ENCODE measurements around the gene NOTCH2.
"Not testable (repeated sequence)": the region's sequence is repeated elsewhere in the genome, so short reads cannot be mapped to it uniquely, and the experiment has no call there.

The NOTCH2 gene

GRCh38 chr1:119981986-119982815, 87.3 kb downstream of the NOTCH2 start:
- H4K12ac ChIP-seq (ENCODE audit: low read depth, low read length) = no peak overlapping the region
- DNase-seq = no peak
- H3K36me3 ChIP-seq (ENCODE audit: control insufficient read depth in 1 of 2, insufficient read depth in 2 of 2, low read length in 2 of 2) = peaks cover 0 to 1% of the 10 kb centered on the region in 2 experiments
- no peak overlapping the region for H3K9ac ChIP-seq (ENCODE audit: low read length)
- H3K27ac ChIP-seq (ENCODE audit: low read depth, low read length) = no peak overlapping the region
- H3K4me2 ChIP-seq (ENCODE audit: low read length) = no peak overlapping the region
- no peak overlapping the region for H2BK12ac ChIP-seq (ENCODE audit: low read length)
- H2AFZ ChIP-seq (ENCODE audit: insufficient read depth, low read length, poor library complexity) = no peak overlapping the region
- no peak overlapping the region for H3K4me3 ChIP-seq (ENCODE audit: low read depth, low read length)
- no peak overlapping the region for H3K4ac ChIP-seq (ENCODE audit: low read depth, low read length)
- no peak overlapping the region for H3K18ac ChIP-seq (ENCODE audit: low read length)
- H4K8ac ChIP-seq (ENCODE audit: low read depth, low read length) = no peak overlapping the region
- H2BK120ac ChIP-seq (ENCODE audit: insufficient read depth, low read length, poor library complexity) = no peak overlapping the region
- no peaks in the 10 kb centered on the region for H3K4me1 ChIP-seq (ENCODE audit: control insufficient read depth in 1 of 2, insufficient read depth in 2 of 2, low read length in 2 of 2)
- H3K27me3 ChIP-seq (ENCODE audit: insufficient read depth, low read length) = no peaks in the 10 kb centered on the region
- no peaks in the 10 kb centered on the region for H3K79me1 ChIP-seq (ENCODE audit: low read length)
- whole genome bisulfite sequencing (ENCODE audit: extremely low coverage, insufficient coverage, insufficient read length) = no CpG with 5 or more reads among the region's 1 CpG
- no peaks in the 10 kb centered on the region for H3K9me3 ChIP-seq (ENCODE audit: insufficient read depth, low read depth, low read length)
- no peak overlapping the region for H2BK5ac ChIP-seq (ENCODE audit: low read depth, low read length, poor library complexity)
- no peak overlapping the region for H3K14ac ChIP-seq (ENCODE audit: low read length)
- no peak overlapping the region for H4K91ac ChIP-seq (ENCODE audit: low read depth, low read length)
- no peak overlapping the region for H2AK5ac ChIP-seq (ENCODE audit: low read length)
- H3K79me2 ChIP-seq (ENCODE audit: control insufficient read depth, insufficient read depth, low read length, poor library complexity) = no peaks in the 10 kb centered on the region
- no peak overlapping the region for H3K23ac ChIP-seq (ENCODE audit: low read length)

GRCh38 chr1:119981496-119981895, 88.0 kb downstream of the NOTCH2 start:
- Histone ChIP-seq H4K8ac (ENCODE audit: low read depth, low read length) (no peak overlapping the region), H3K4ac (ENCODE audit: low read depth, low read length) (no peak overlapping the region), H3K4me3 (ENCODE audit: low read depth, low read length) (no peak overlapping the region), H3K79me1 (ENCODE audit: low read length) (no peaks in the 10 kb centered on the region), H3K27me3 (ENCODE audit: insufficient read depth, low read length) (no peaks in the 10 kb centered on the region), H2AK5ac (ENCODE audit: low read length) (no peak overlapping the region), H3K79me2 (ENCODE audit: control insufficient read depth, insufficient read depth, low read length, poor library complexity) (no peaks in the 10 kb centered on the region), H2AFZ (ENCODE audit: insufficient read depth, low read length, poor library complexity) (no peak overlapping the region), H3K9ac (ENCODE audit: low read length) (no peak overlapping the region), H3K14ac (ENCODE audit: low read length) (no peak overlapping the region), H4K91ac (ENCODE audit: low read depth, low read length) (no peak overlapping the region), H3K23ac (ENCODE audit: low read length) (no peak overlapping the region), H3K4me2 (ENCODE audit: low read length) (no peak overlapping the region), H2BK120ac (ENCODE audit: insufficient read depth, low read length, poor library complexity) (no peak overlapping the region), H4K12ac (ENCODE audit: low read depth, low read length) (no peak overlapping the region), H3K4me1 (ENCODE audit: control insufficient read depth in 1 of 2, insufficient read depth in 2 of 2, low read length in 2 of 2) (no peaks in the 10 kb centered on the region), H2BK12ac (ENCODE audit: low read length) (no peak overlapping the region), H3K9me3 (ENCODE audit: insufficient read depth, low read depth, low read length) (no peaks in the 10 kb centered on the region), H3K27ac (ENCODE audit: low read depth, low read length) (no peak overlapping the region), H3K18ac (ENCODE audit: low read length) (no peak overlapping the region), H3K36me3 (ENCODE audit: control insufficient read depth in 1 of 2, insufficient read depth in 2 of 2, low read length in 2 of 2) (no peaks in the 10 kb centered on the region), H2BK5ac (ENCODE audit: low read depth, low read length, poor library complexity) (no peak overlapping the region)
- DNase-seq = no peak
- no CpG with 5 or more reads among the region's 5 CpGs for WGBS (ENCODE audit: extremely low coverage, insufficient coverage, insufficient read length)

DNA sequence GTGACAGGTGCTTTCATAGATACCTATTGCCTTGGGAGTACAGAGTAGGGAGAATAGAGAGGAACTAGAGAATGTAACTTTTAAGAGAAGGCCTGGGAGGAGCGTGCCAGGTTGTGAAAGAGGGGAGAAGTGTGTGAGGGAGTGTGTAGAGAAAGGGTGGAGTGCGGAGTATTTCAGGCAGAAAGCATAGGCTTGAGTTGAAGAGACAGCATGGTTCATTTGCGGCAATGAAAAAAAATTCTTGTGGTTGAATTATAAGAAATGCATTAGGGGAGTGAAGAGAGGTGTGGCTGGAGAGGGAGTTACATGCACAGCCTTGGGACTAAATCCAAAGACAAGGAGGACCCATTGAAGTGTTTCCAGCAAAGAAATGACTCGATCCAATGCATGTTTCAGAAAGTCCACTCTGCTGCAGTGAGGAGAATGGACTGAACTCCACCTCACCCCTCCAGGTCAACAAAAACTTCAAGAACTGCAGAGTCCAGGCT, 91.4 kb downstream of the NOTCH2 start:
- H3K14ac ChIP-seq (ENCODE audit: low read length) = no peak overlapping the region
- H2BK12ac ChIP-seq (ENCODE audit: low read length) = no peak overlapping the region

DNA sequence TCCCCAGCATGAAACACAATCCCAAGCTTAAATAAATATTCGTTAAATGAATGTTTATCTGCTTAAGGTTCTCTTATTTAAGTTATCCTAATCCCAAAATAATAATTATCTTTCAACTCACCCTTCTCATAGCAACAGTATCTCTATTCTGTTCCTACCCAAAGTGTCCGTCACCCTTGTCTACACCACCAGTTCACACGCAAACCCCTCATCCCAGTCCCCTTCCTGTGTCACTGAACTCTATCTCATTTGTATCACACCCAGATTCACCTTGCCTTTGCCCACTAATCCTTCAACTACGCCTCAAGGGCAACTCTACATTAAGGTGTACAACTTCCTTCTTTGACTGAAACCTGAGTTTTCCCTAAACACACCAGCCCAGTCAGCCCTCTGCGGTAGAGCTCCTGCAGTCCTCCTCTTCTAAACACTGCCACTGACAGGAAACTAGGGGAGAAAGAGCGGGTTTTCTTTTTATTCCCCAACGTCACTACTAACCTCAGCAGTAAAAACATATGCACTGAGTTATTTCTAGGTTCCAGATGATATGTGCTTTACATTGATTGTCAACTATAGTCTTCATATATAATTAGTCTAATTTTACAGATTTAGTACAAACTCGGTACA, 92.2 kb downstream of the NOTCH2 start:
- not testable (repeated sequence) for H2BK120ac ChIP-seq (ENCODE audit: insufficient read depth, low read length, poor library complexity); H2BK5ac ChIP-seq (ENCODE audit: low read depth, low read length, poor library complexity); H3K4me2 ChIP-seq (ENCODE audit: low read length); H3K9ac ChIP-seq (ENCODE audit: low read length); H2AK5ac ChIP-seq (ENCODE audit: low read length); H3K27ac ChIP-seq (ENCODE audit: low read depth, low read length); H2AFZ ChIP-seq (ENCODE audit: insufficient read depth, low read length, poor library complexity); H3K4me3 ChIP-seq (ENCODE audit: low read depth, low read length); H2BK12ac ChIP-seq (ENCODE audit: low read length); H3K36me3 ChIP-seq (ENCODE audit: control insufficient read depth in 1 of 2, insufficient read depth in 2 of 2, low read length in 2 of 2); H3K23ac ChIP-seq (ENCODE audit: low read length); H3K9me3 ChIP-seq (ENCODE audit: insufficient read depth, low read depth, low read length); H4K12ac ChIP-seq (ENCODE audit: low read depth, low read length); H3K14ac ChIP-seq (ENCODE audit: low read length); H3K79me2 ChIP-seq (ENCODE audit: control insufficient read depth, insufficient read depth, low read length, poor library complexity); H3K4me1 ChIP-seq (ENCODE audit: control insufficient read depth in 1 of 2, insufficient read depth in 2 of 2, low read length in 2 of 2); H3K18ac ChIP-seq (ENCODE audit: low read length); H4K8ac ChIP-seq (ENCODE audit: low read depth, low read length); H3K79me1 ChIP-seq (ENCODE audit: low read length); H4K91ac ChIP-seq (ENCODE audit: low read depth, low read length); DNase-seq; H3K4ac ChIP-seq (ENCODE audit: low read depth, low read length); H3K27me3 ChIP-seq (ENCODE audit: insufficient read depth, low read length)
- no CpG with 5 or more reads among the region's 8 CpGs for WGBS (ENCODE audit: extremely low coverage, insufficient coverage, insufficient read length)

More for the DNA sequence above, 91.4 kb downstream of the NOTCH2 start:
- Histone ChIP-seq H3K23ac (ENCODE audit: low read length) (no peak overlapping the region), H3K9me3 (ENCODE audit: insufficient read depth, low read depth, low read length) (no peaks in the 10 kb centered on the region), H3K18ac (ENCODE audit: low read length) (no peak overlapping the region), H3K4me1 (ENCODE audit: control insufficient read depth in 1 of 2, insufficient read depth in 2 of 2, low read length in 2 of 2) (no peaks in the 10 kb centered on the region), H3K36me3 (ENCODE audit: control insufficient read depth in 1 of 2, insufficient read depth in 2 of 2, low read length in 2 of 2) (no peaks in the 10 kb centered on the region), H4K91ac (ENCODE audit: low read depth, low read length) (no peak overlapping the region), H2BK5ac (ENCODE audit: low read depth, low read length, poor library complexity) (no peak overlapping the region), H3K4ac (ENCODE audit: low read depth, low read length) (no peak overlapping the region), H3K79me1 (ENCODE audit: low read length) (no peaks in the 10 kb centered on the region), H2AFZ (ENCODE audit: insufficient read depth, low read length, poor library complexity) (no peak overlapping the region), H3K27me3 (ENCODE audit: insufficient read depth, low read length) (no peaks in the 10 kb centered on the region), H4K12ac (ENCODE audit: low read depth, low read length) (no peak overlapping the region), H3K27ac (ENCODE audit: low read depth, low read length) (no peak overlapping the region), H3K4me2 (ENCODE audit: low read length) (no peak overlapping the region), H2BK120ac (ENCODE audit: insufficient read depth, low read length, poor library complexity) (no peak overlapping the region), H3K79me2 (ENCODE audit: control insufficient read depth, insufficient read depth, low read length, poor library complexity) (no peaks in the 10 kb centered on the region), H3K9ac (ENCODE audit: low read length) (no peak overlapping the region), H2AK5ac (ENCODE audit: low read length) (no peak overlapping the region), H4K8ac (ENCODE audit: low read depth, low read length) (no peak overlapping the region), H3K4me3 (ENCODE audit: low read depth, low read length) (no peak overlapping the region)
- no peak for DNase-seq
- 100% methylated on average over 2 of the region's 4 CpGs for WGBS (ENCODE audit: extremely low coverage, insufficient coverage, insufficient read length)

All from trophoblast cell (in vitro differentiated cells and primary cell).